ENCODE results near the gene MAGEA6.
"Not testable (repeated sequence)": the region's sequence is repeated elsewhere in the genome, so short reads cannot be mapped to it uniquely, and the experiment has no call there.

Gene MAGEA6, protein sequence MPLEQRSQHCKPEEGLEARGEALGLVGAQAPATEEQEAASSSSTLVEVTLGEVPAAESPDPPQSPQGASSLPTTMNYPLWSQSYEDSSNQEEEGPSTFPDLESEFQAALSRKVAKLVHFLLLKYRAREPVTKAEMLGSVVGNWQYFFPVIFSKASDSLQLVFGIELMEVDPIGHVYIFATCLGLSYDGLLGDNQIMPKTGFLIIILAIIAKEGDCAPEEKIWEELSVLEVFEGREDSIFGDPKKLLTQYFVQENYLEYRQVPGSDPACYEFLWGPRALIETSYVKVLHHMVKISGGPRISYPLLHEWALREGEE

DNA sequence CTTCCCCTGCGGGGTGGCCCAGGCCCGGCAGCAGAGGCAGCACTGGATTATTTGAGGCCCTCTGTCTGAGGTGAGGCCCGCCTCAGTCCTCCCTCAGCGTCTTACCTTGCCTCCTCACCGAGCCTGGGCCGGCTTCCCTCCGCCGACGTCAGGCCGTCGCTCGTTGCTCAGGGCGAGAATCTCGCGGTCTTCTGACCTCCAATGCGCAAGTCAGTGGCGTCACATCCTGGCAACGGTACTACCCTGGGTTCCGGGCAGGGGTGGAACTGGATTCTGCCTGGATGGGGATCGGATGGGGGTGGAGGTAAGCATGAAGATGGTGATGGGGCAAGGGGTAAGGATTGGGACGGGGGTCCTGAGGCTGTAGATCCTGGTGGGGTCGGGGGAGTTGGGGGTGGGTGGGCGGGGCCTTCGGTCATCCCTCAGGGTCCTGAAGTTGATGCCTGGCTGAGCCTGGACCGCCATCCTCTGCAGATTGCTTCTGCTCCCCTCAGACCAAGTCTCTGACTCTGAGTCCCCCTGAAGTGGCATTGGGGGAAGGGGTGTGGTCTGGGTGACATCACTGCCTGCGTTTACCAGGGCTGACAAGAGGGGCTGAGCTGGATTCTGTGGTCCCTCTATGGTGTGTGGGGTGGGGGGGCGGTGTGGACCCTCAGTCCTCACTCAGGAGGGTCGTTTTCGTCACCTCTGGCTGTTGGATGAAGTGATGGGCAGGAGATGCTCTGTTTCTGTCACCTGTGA, at the start of gene MAGEA6:
Gene MAGEA6 (minus strand): TSS at position 141 of the 741 bp plus-strand sequence. CDS start 2,039 bp downstream, outside the sequence.
- not testable (repeated sequence) for H3K9me3 ChIP-seq (ENCODE audit: insufficient read depth, low read length); H3K4me1 ChIP-seq (ENCODE audit: insufficient read depth, insufficient read length); H3K36me3 ChIP-seq (ENCODE audit: insufficient read depth, insufficient read length, low read length); H3K27me3 ChIP-seq (ENCODE audit: insufficient read depth, insufficient read length); DNase-seq (ENCODE audit: low read depth, low spot score); H3K9ac ChIP-seq (ENCODE audit: insufficient read length, low read depth); H3K4me3 ChIP-seq (ENCODE audit: insufficient read length, low read depth)

- no peak overlapping the region for H3K9ac ChIP-seq (ENCODE audit: insufficient read length, low read depth)
- no peaks in the 10 kb centered on the region for H3K27me3 ChIP-seq (ENCODE audit: insufficient read depth, insufficient read length)
- H3K4me3 ChIP-seq (ENCODE audit: insufficient read length, low read depth): no peak overlapping the region
- TF ChIP-seq SUZ12 (IDR thresholded peaks at IDR 0.05; ENCODE audit: extremely low read depth, insufficient read depth, insufficient read length) (no peak), ZNF274 (IDR thresholded peaks at IDR 0.05; ENCODE audit: low read depth, low read length) (no peak), YY1 (IDR thresholded peaks at IDR 0.05; ENCODE audit: insufficient read depth, insufficient read length) (no peak)
- H3K9me3 ChIP-seq (ENCODE audit: insufficient read depth, low read length): no peaks in the 10 kb centered on the region
- no peaks in the 10 kb centered on the region for H3K36me3 ChIP-seq (ENCODE audit: insufficient read depth, insufficient read length, low read length)
- no peaks in the 10 kb centered on the region for H3K4me1 ChIP-seq (ENCODE audit: insufficient read depth, insufficient read length)
- no peak for DNase-seq (ENCODE audit: low read depth, low spot score)
Measured at GRCh38 chrX:152819266-152819665, 49.8 kb upstream of the MAGEA6 start.

- TF ChIP-seq YY1 (IDR thresholded peaks at IDR 0.05; ENCODE audit: insufficient read depth, insufficient read length) (no peak), ZNF274 (IDR thresholded peaks at IDR 0.05; ENCODE audit: low read depth, low read length) (no peak), SUZ12 (IDR thresholded peaks at IDR 0.05; ENCODE audit: extremely low read depth, insufficient read depth, insufficient read length) (no peak)
- Histone ChIP-seq H3K4me1 (ENCODE audit: insufficient read depth, insufficient read length) (no peaks in the 10 kb centered on the region), H3K9ac (ENCODE audit: insufficient read length, low read depth) (no peak overlapping the region), H3K9me3 (ENCODE audit: insufficient read depth, low read length) (no peaks in the 10 kb centered on the region), H3K4me3 (ENCODE audit: insufficient read length, low read depth) (no peak overlapping the region), H3K36me3 (ENCODE audit: insufficient read depth, insufficient read length, low read length) (no peaks in the 10 kb centered on the region), H3K27me3 (ENCODE audit: insufficient read depth, insufficient read length) (no peaks in the 10 kb centered on the region)
- DNase-seq (ENCODE audit: low read depth, low spot score): no peak
Measured at GRCh38 chrX:152818356-152818755, 48.9 kb upstream of the MAGEA6 start.

- Histone ChIP-seq H3K9ac (ENCODE audit: insufficient read length, low read depth) (no peak overlapping the region), H3K9me3 (ENCODE audit: insufficient read depth, low read length) (no peaks in the 10 kb centered on the region), H3K36me3 (ENCODE audit: insufficient read depth, insufficient read length, low read length) (no peaks in the 10 kb centered on the region), H3K4me3 (ENCODE audit: insufficient read length, low read depth) (no peak overlapping the region), H3K27me3 (ENCODE audit: insufficient read depth, insufficient read length) (no peaks in the 10 kb centered on the region), H3K4me1 (ENCODE audit: insufficient read depth, insufficient read length) (no peaks in the 10 kb centered on the region)
- DNase-seq (ENCODE audit: low read depth, low spot score): no peak
- TF ChIP-seq ZNF274 (IDR thresholded peaks at IDR 0.05; ENCODE audit: low read depth, low read length): no peak
- no peak for TF ChIP-seq YY1 (IDR thresholded peaks at IDR 0.05; ENCODE audit: insufficient read depth, insufficient read length)
- no peak for TF ChIP-seq SUZ12 (IDR thresholded peaks at IDR 0.05; ENCODE audit: extremely low read depth, insufficient read depth, insufficient read length)
Measured at GRCh38 chrX:152817078-152817764, 47.7 kb upstream of the MAGEA6 start.

DNA sequence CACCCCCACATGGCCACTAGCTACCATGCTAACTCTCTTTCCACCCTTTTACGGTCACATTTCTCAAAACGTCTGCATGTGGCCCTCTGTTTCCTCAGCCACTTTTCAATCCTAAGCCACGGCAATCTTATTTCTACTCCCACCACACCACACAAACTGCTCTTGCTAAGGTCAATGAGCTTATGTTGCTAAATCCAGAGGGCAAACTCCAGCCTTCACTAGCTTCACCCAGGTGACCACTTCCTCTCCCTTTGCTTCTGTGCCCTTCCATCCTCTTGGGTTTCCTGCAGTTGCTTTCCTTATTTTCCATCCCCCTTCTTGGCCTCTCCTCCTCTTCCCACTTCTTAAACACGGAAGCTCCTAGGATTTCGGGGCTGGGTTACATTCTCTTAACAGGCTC, 44.6 kb upstream of the MAGEA6 start:
- H3K9me3 ChIP-seq (ENCODE audit: insufficient read depth, low read length): no peaks in the 10 kb centered on the region
- H3K9ac ChIP-seq (ENCODE audit: insufficient read length, low read depth): no peak overlapping the region
- DNase-seq (ENCODE audit: low read depth, low spot score): no peak
- TF ChIP-seq YY1 (IDR thresholded peaks at IDR 0.05; ENCODE audit: insufficient read depth, insufficient read length): no peak
- no peak for TF ChIP-seq ZNF274 (IDR thresholded peaks at IDR 0.05; ENCODE audit: low read depth, low read length)
- TF ChIP-seq SUZ12 (IDR thresholded peaks at IDR 0.05; ENCODE audit: extremely low read depth, insufficient read depth, insufficient read length): no peak
- H3K4me1 ChIP-seq (ENCODE audit: insufficient read depth, insufficient read length): no peaks in the 10 kb centered on the region
- no peak overlapping the region for H3K4me3 ChIP-seq (ENCODE audit: insufficient read length, low read depth)
- no peaks in the 10 kb centered on the region for H3K36me3 ChIP-seq (ENCODE audit: insufficient read depth, insufficient read length, low read length)
- H3K27me3 ChIP-seq (ENCODE audit: insufficient read depth, insufficient read length): no peaks in the 10 kb centered on the region

- Histone ChIP-seq H3K9ac (ENCODE audit: insufficient read length, low read depth) (no peak overlapping the region), H3K4me1 (ENCODE audit: insufficient read depth, insufficient read length) (no peaks in the 10 kb centered on the region), H3K36me3 (ENCODE audit: insufficient read depth, insufficient read length, low read length) (no peaks in the 10 kb centered on the region), H3K27me3 (ENCODE audit: insufficient read depth, insufficient read length) (no peaks in the 10 kb centered on the region), H3K4me3 (ENCODE audit: insufficient read length, low read depth) (no peak overlapping the region), H3K9me3 (ENCODE audit: insufficient read depth, low read length) (no peaks in the 10 kb centered on the region)
- no peak for DNase-seq (ENCODE audit: low read depth, low spot score)
- TF ChIP-seq ZNF274 (IDR thresholded peaks at IDR 0.05; ENCODE audit: low read depth, low read length) (no peak), YY1 (IDR thresholded peaks at IDR 0.05; ENCODE audit: insufficient read depth, insufficient read length) (no peak), SUZ12 (IDR thresholded peaks at IDR 0.05; ENCODE audit: extremely low read depth, insufficient read depth, insufficient read length) (no peak)
Measured at GRCh38 chrX:152813206-152813605, 43.7 kb upstream of the MAGEA6 start.

DNA sequence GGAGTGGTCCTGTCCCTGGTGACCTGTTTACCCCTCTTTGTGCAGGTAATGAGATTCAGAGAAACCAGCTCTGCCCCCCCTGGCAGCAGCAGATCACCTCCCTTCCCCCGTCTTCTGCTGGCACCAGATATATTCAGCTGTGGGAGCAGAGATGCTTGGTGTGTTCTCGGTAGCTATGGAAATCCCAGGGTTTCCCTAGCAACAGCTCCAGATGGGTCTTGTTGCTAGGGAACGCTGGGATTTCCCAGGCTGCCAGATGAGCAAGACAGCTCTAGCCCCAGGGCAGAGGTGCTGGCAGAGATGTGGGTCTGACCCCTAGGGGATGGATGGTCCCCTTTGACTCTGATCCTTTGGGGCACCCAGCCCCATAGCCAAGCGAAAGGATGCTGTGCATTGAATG, 40.9 kb upstream of the MAGEA6 start:
- no peak overlapping the region for H3K9ac ChIP-seq (ENCODE audit: insufficient read length, low read depth)
- no peaks in the 10 kb centered on the region for H3K27me3 ChIP-seq (ENCODE audit: insufficient read depth, insufficient read length)
- DNase-seq (ENCODE audit: low read depth, low spot score): no peak
- H3K4me1 ChIP-seq (ENCODE audit: insufficient read depth, insufficient read length): no peaks in the 10 kb centered on the region
- no peak overlapping the region for H3K4me3 ChIP-seq (ENCODE audit: insufficient read length, low read depth)
- H3K9me3 ChIP-seq (ENCODE audit: insufficient read depth, low read length): no peaks in the 10 kb centered on the region
- TF ChIP-seq SUZ12 (IDR thresholded peaks at IDR 0.05; ENCODE audit: extremely low read depth, insufficient read depth, insufficient read length) (no peak), ZNF274 (IDR thresholded peaks at IDR 0.05; ENCODE audit: low read depth, low read length) (no peak), YY1 (IDR thresholded peaks at IDR 0.05; ENCODE audit: insufficient read depth, insufficient read length) (no peak)
- no peaks in the 10 kb centered on the region for H3K36me3 ChIP-seq (ENCODE audit: insufficient read depth, insufficient read length, low read length)

Measured in NT2/D1 (cell line).